ENCODE results near the gene STPG1. TPM values are rescaled to one million over a fixed set of nuclear protein-coding genes. Genes with fewer than 3 reads are reported as not detected.

The STPG1 gene
- total RNA-seq, 1 experiment from 2014 or later, result 14.9 TPM

- H3K4me1 ChIP-seq (ENCODE audit: insufficient read depth, low read length), result peaks cover 30% of the 10 kb centered on the region
- H2AFZ ChIP-seq (ENCODE audit: low read length), result no peak overlapping the region
- H3K27ac ChIP-seq (ENCODE audit: low read length), result peak overlapping the region; percentile 96
- DNase-seq (no peak), ATAC-seq (no peak)
- no peaks in the 10 kb centered on the region for H3F3A ChIP-seq (ENCODE audit: low read length, unreplicated experiment)
- ChIA-PET CTCF (interaction anchor here (0.6 kb wide), 1 partner anchor 17 kb away, joined by 3 read pairs; no protein-coding TSS in a partner anchor), POLR2A (ENCODE audit: unreplicated experiment) (interaction anchor here (0.6 kb wide), 1 partner anchor 29 kb away, joined by 3 read pairs; no protein-coding TSS in a partner anchor)
- TF ChIP-seq EZH2 (IDR thresholded peaks at IDR 0.05; ENCODE audit: low read length, unreplicated experiment), result no peak
- peaks cover 1% of the 10 kb centered on the region; the same call in 1 of the 2 replicates for H3K36me3 ChIP-seq (ENCODE audit: low read depth, low read length)
- no peak overlapping the region for H3K9ac ChIP-seq (ENCODE audit: low read length)
- no TSS peak for BruUV-seq (replicated peaks)
- no peaks in the 10 kb centered on the region for H3K27me3 ChIP-seq (ENCODE audit: low read length)
- H3K9me2 ChIP-seq (replicated peaks; ENCODE audit: low read length), result no peaks in the 10 kb centered on the region
- H3K79me2 ChIP-seq (ENCODE audit: low read length), result no peaks in the 10 kb centered on the region
- H3K4me3 ChIP-seq (ENCODE audit: low read length), result no peak overlapping the region
- no peaks in the 10 kb centered on the region for H3K9me3 ChIP-seq (ENCODE audit: low read length)
- intact Hi-C loops (cut with micrococcal nuclease), result loop anchor here (2.0 kb wide), 1 partner anchor 17 kb away; no protein-coding TSS in a partner anchor
- H3K4me2 ChIP-seq (ENCODE audit: low read length), result no peak overlapping the region
- no peaks in the 10 kb centered on the region for H4K20me1 ChIP-seq (ENCODE audit: low read length)
These were observed 39.9 kb downstream of the STPG1 start for GRCh38 chr1:24373710-24374109.

GRCh38 chr1:24373044-24373443, 40.5 kb downstream of the STPG1 start:
- intact Hi-C loops (cut with micrococcal nuclease), result no loop called here
- Histone ChIP-seq H2AFZ (ENCODE audit: low read length) (no peak overlapping the region), H3K27me3 (ENCODE audit: low read length) (no peaks in the 10 kb centered on the region), H3K79me2 (ENCODE audit: low read length) (no peaks in the 10 kb centered on the region), H3K4me2 (ENCODE audit: low read length) (no peak overlapping the region), H4K20me1 (ENCODE audit: low read length) (no peaks in the 10 kb centered on the region), H3K9me2 (replicated peaks; ENCODE audit: low read length) (no peaks in the 10 kb centered on the region), H3F3A (ENCODE audit: low read length, unreplicated experiment) (no peaks in the 10 kb centered on the region), H3K4me1 (ENCODE audit: insufficient read depth, low read length) (peaks cover 34% of the 10 kb centered on the region), H3K9me3 (ENCODE audit: low read length) (no peaks in the 10 kb centered on the region), H3K27ac (ENCODE audit: low read length) (peak overlapping the region; percentile 96; the same call in 1 of the 2 replicates), H3K36me3 (ENCODE audit: low read depth, low read length) (no peaks in the 10 kb centered on the region; the same call in 1 of the 2 replicates), H3K9ac (ENCODE audit: low read length) (no peak overlapping the region), H3K4me3 (ENCODE audit: low read length) (no peak overlapping the region)
- ATAC-seq, result no peak
- CTCF ChIA-PET, result no interaction called here
- TF ChIP-seq CTCF (conservative IDR thresholded peaks at IDR 0.05; ENCODE audit: low read depth, low read length) (no peak), EZH2phosphoT487 (IDR thresholded peaks at IDR 0.05; ENCODE audit: borderline replicate concordance, low read length) (no peak)
- POLR2A ChIA-PET (ENCODE audit: unreplicated experiment), result interaction anchor here (0.5 kb wide), 1 partner anchor 55 kb away, joined by 22 read pairs; no protein-coding TSS in a partner anchor
- BruUV-seq (replicated peaks), result no TSS peak
- no peak for DNase-seq

- no peak for DNase-seq
- Histone ChIP-seq H3K27ac (ENCODE audit: low read length) (no peak overlapping the region), H3K4me1 (ENCODE audit: insufficient read depth, low read length) (peaks cover 28% of the 10 kb centered on the region), H3K4me2 (ENCODE audit: low read length) (no peak overlapping the region), H3K79me2 (ENCODE audit: low read length) (no peaks in the 10 kb centered on the region), H2AFZ (ENCODE audit: low read length) (no peak overlapping the region), H3K9ac (ENCODE audit: low read length) (no peak overlapping the region), H3K36me3 (ENCODE audit: low read depth, low read length) (no peaks in the 10 kb centered on the region), H3K27me3 (ENCODE audit: low read length) (no peaks in the 10 kb centered on the region), H3K4me3 (ENCODE audit: low read length) (no peak overlapping the region), H4K20me1 (ENCODE audit: low read length) (no peaks in the 10 kb centered on the region), H3K9me3 (ENCODE audit: low read length) (no peaks in the 10 kb centered on the region), H3F3A (ENCODE audit: low read length, unreplicated experiment) (peaks cover 3% of the 10 kb centered on the region), H3K9me2 (replicated peaks; ENCODE audit: low read length) (no peaks in the 10 kb centered on the region)
- CTCF ChIA-PET, result no interaction called here
- intact Hi-C loops (cut with micrococcal nuclease), result no loop called here
- TF ChIP-seq EZH2phosphoT487 (IDR thresholded peaks at IDR 0.05; ENCODE audit: borderline replicate concordance, low read length) (no peak), EZH2 (IDR thresholded peaks at IDR 0.05; ENCODE audit: low read length, unreplicated experiment) (no peak), CTCF (conservative IDR thresholded peaks at IDR 0.05; ENCODE audit: low read depth, low read length) (no peak)
- no TSS peak for BruUV-seq (replicated peaks)
- POLR2A ChIA-PET (ENCODE audit: unreplicated experiment), result no interaction called here
- ATAC-seq, result no peak
These were observed 43.8 kb downstream of the STPG1 start for GRCh38 chr1:24369801-24370200.
